ENCODE data around the gene CLEC20A.

The CLEC20A gene

DNA sequence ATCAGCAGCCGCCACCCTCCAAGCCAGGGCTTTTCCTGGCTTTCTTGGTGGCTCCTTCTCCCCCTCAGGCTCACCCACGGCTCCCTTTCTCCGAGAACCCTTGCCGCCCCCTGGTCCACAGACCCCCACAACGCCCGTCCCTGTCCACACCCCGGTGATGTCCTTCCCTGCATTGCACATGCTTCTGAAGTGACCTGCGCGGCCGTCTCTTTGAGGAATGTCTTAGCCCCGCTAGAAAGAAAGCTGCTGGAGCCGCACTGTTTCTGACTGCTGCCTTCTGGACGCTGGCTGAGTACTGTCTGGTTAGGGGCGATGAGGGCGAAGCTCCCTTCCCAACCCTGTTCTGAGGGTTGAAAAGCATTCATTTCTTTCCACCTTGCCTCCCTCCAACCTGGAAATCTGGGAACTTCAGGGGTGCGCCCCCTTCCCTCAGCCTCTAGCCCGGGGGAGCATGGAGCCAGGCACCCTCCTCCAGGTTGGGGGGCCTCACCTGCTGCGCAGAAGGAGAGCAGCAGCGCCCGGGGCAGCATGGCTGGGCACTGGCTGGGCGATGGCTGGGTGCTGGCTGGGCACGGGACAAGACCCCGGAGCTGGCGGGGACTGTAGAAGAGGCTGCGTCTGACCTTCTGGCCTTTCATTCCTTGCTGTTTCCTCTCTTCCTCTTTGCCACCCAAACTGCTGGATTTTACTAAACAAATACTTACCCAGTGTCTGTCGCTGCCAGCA is at the start of gene CLEC20A:
Gene CLEC20A (minus strand): TSS at position 555 of the 726 bp plus-strand sequence. CDS start 25 bp downstream, at position 530.
- DNase-seq: no peak

DNA sequence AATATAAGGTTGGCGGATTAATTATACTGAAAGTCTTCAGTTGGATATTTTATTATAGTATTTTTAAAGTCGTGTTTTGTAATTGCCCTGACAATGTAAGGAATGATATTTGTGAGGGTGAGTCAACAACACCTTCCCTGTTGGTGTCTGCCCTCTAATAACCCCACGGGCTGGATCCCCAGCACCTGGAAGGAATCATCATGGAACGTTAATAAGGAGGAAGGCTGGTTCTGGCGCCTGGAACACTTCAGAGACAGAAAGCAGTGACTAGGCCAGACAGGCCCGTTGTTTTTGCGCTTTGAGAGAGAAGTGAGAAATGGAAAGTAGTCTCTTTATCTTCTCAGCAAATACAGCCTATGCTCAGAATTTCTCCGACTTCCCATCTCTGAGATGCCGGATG is 47.8 kb upstream of the CLEC20A start:
- no peak for DNase-seq

DNA sequence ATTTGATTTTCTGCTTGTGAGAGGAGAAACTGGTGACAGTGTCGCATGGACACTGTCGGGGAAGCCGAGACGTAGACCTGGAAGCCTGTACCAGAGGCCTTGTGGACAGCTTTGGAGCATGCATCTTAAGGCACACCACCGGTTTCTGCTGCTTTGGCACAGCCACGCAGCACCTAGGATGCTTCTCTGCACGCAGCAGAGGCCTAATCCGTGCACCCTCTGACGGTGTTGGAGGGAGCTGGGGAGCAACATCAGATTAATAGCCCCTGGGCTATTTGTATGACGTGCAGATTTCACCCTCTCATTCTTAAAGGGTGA is 46.5 kb upstream of the CLEC20A start:
- DNase-seq: peak; percentile 31

DNA sequence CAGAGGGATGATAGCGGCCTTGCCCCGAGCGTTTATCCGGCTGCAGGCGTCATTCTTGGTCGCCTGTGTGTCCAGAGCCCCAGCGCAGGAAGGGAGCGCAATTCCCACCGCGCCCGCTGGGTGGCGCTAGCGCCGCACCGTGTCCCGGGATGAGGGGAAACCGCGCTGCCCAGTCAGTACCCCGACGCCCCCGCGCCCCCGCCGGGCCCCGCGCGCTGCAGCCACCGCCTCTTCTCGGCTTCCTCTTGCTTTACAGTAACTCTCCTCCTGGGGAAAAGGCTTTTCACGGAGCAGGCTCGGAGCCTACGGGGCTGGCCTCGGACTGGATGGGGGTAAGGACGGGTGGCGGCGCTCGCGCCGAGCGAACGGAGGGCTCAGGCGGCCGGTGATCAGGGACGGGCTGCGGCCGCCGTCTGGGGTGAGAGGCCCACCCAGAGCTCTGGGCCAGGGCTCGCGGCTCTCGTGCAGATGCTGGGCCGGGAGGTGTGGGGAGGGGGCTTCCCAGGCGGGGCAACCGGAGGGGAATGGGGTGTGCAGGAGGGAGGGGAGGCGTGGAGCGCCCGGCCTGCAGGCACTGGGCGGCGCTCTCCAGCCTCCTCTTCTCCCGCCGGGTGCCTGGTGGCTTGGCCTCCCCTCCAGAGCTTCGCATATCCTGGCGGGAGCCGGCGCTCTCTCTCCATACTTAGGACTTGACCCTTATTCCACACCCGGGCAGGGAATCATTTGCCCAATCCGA is 46.0 kb upstream of the CLEC20A start:
- peak; percentile 95 for DNase-seq

DNA sequence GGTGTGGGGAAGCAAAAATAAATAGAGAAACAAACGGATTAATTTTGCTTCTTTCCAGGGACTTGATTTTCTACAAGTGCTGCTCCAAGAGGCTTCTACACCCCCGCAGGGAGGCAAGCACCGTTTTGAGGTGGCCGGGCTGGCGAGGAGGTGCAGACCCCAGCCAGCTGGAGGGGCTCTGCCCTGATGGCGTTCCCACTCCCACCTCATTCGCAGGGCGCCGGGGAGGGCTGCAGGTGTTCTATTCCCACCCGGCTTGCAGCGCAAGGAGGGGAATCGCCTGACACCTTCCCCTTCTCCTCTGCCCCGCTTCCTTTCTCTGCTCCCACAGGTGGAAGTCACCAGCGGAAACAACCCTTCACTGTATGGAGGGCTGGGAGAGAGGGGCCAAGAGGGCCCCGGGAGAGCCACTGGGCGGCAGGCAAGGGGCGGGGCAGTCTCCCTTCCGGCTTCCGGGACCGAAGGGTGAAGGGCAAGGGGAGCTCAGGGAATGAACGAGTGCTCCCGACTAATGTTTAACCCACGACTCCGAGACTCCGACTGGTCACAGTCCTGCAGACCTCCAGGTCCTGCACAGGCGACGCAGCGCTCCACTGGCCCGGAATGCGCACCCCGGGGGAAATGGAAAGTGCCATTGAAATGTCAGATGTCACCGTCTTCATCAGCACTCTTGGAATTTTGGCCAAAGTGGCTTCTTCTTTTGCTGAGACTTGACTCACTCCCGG is 45.2 kb upstream of the CLEC20A start:
- peak; percentile 74 for DNase-seq

DNA sequence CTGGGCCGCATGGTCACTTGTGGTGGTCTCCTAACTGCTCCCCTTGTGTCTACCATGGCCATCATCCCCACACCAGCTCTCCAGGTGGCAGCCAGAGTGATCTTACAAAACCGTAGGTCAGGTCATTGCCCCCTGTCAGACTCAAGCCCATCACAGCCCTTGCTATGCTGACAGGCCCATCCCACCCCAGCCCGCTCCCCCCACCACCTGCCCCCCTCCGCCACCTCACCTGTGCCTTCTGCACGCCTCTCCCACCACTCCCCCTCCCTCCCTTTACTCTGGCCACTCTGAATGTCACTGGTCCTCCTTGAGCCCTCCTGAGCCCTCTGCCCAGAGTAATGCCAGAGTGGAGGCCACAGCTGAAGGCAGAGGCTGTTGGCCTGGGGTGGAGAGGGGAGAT is 44.6 kb upstream of the CLEC20A start:
- DNase-seq: no peak

DNA sequence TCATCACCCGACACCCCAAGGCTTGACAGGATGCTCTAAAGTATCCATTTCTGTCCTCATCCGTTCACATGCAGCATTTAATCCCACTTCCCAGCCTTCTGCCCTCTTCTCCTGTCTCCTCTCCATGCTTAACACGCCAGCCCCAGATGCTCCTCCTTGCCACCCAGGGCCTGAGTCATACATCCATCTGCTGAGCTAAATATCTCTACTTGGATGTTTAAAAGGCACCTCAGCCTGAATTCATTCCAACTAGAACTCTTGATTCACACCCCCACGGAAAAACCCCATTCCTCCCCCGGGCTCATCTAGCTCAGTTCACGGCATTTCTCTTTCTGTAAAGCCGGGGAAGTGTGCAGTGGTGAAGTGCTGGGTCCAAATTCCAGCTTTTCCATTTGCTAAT is 43.9 kb upstream of the CLEC20A start:
- no peak for DNase-seq

DNA sequence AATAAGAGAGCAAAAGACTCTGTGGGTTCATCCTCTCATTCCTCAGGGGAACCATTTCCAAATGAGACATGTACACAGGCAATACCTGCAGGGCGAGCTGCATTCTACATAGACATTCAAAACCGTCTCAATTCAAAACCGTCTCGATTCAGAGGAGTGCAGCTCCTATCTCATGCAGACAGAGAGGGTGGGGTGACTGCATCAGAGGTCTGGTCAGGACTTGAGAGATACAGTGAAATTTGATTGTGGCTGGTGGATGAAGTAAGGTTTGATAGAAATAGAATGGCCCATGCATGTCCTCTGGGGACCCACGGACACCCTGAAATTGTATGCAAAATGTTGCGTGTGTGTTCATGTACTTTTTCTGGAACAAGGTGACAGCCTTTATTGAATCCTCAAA is 43.4 kb upstream of the CLEC20A start:
- DNase-seq: no peak

DNA sequence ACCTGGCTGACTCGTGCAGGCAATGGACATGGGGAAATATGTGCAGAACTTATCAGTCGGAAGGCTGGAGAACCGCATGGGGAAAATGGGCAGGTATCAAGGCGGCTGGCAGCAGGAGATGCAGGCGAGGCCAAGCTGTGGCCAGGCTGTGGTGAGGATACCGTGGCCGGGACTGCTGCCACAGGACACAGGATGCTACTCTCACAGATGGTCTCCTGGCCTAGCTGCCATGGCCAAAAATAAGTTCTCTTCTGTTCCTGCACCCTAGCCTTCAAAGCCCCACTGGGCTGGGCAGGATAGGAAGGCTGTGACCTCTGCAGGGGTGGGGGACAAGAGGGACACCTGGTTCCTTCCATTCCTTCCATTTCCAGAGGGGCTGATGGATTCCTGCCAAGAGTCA is 42.5 kb upstream of the CLEC20A start:
- DNase-seq: no peak

DNA sequence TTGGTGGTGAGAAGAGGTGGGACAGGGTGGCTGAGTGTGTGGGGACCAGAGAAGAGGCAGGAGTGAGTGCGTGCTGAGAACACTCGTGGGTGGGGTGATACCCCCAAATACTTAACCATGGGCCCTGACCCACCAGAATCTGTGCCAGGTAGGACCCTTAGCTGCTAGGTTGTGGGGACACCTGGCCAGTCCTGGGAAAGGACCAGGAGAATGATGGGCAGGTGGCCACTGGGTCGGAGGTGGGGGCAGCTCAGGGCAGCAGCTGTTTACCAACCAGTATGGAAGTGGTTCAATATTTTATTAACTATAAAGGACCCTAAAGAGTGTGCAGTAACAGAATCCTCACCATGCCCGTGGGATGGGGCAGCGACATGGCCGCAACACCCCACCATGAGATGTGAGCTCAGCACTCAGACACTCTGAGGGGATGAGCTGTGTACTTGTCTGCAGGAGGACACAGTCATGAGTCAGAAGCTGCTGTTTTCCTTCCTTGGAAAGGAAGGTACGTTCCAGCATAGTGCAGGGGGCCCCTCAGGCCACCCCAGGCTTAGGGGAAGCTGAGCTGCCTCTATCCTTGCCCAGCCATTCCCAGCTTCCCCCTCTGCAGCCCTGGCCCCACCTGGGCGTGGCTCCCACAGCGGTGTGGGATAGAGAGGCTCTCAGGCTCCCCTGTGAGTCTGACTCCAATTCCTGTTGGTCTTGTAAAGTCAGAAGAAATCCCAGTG is 41.6 kb upstream of the CLEC20A start:
- DNase-seq: no peak

DNA sequence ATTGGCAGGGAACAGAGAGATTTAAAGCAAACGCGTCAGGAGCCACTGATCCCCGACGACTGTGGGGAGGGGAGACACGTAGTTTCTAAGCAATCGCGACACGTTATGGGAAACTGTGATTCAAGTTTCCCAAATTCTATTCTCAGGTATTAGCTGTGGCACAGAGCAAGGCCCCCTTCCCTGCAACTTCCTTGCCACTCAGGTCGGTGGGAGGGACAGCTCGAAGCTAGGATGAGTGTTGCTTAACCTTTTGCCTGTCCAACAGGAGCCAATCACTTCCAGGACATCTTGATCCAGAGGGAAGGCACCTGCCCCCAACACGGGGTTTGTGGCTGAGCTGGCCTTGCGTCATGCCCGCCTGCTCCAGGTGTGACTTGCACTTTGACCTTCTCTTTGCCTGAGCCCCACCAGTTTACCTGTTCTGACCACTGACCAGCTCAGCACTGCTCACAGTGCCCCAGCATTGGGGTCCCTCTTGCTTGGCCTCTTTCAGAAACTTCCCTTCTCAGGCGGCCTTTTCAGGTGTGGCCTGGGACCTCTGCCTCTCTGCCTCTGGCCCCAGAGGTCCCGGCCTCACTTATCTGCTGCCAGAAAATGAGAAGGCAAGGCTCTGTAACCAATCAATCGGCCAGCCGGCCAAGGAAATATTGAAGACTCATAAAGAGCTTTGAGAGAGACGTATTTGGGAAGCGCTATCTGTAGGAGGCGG is 40.8 kb upstream of the CLEC20A start:
- no peak for DNase-seq

DNA sequence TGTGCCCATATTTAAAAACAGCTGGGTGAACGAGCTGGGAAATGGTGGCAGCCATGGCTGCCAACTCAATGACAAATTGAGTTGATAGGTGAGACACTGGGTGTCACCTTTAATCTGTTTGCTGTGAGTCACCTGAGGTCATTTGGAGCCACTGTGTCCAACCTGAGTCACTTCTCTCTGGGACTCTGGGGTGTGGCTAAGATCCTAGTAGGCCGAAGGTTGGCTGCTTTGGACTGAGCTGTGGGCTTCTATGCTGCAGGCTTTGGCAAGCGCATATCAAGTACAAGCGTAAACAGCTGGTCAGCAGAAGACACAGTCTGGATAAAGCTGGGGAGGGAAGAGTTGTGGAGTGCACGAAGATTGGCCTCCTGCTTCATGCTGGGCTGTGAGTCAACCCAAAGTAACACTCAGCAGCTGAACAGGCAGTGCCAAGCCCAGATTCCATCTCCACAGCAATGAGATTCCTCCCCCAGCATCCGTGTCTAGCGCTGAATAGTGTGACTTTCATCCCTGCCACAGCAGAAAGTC is 40.1 kb upstream of the CLEC20A start:
- DNase-seq: no peak

DNA sequence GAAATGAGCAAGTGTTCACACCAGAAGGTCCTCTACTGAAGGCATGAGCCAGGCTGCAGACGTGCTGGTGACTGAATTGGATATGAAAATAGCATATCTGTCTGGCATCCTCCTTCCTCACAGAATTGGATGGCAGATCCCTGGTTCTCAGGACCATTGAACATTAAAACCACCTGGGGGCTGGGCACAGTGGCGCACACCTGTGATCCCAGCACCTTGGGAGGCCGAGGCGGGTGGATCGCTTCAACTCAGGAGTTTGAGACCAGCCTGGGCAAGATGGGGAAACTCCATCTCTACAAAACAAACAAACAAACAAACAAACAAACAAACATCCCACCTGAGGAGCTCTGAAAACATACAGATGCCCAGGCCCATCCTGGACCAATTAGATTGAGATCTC is 39.6 kb upstream of the CLEC20A start:
- no peak for DNase-seq

DNA sequence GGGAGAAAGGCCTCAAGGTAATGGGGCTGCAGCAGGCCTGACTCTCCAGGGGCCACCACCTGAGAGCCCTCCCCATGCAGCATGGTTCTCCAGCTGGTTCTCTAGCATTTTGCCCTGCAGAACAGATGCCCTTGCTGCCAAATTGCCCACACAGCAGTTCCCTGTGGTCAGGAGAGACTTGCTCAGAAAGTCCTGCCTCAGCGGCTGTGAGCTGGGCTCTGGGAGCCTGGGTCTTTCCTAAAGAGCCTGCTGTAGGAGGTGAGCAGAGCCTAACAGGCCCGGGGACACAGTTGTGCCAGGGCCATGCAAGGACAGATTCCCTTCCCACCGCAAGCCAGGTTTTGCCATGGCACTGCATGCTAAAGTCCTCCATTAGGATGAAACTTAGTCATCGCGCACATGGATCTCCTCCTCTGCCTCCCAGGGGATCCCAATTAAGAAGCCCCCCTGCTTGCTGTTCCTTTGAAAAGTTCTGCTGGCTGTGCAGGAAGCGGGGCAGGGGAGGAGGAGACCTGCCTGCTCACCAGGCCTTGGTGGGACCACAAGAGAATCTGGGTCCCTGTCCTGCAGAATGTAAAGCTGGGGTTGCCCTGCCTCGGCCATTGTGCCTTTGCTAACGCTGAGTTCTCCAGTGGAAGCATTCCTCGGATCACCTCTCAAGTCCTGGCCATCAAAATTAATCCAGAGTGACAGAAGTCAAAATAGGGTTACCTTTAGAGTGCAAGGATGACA is 37.5 kb upstream of the CLEC20A start:
- no peak for DNase-seq

DNA sequence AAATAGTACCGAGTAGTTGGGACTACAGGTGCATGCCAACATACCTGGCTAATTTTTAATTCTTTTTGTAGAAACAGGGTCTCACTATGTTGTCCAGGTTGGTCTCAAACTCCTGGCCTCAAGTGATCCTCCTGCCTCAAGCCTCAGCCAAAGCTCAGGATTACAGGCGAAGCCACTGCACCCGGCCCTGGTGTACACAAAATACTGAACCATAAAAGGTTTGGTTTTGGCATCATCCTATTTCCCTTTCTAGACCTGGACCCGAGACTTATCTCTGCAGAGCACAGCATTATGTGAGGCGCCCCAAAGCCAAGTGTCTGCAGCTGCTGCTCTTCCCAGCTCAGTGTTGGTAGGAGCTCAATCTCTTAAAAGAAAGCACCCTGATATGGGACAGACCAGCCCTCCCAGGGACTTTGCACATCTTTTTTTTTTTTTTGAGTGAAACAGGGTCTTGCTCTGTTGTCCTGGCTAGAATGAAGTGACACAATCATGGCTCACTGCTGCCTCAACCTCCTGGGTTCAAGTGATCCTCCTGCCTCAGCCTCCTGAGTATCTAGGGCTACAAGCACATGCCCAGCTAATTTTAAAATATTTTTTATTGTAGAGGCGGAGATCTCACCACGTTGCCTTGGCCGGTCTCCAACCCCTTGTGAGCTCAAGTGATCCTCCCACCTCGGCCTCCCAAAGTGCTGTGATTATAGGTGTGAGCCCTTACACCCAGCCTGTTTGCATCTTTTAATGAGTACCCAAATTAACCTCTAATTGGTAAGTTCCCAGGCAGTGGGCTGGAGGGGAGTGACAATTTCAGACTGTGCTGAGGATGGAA is 36.6 kb upstream of the CLEC20A start:
- no peak for DNase-seq

DNA sequence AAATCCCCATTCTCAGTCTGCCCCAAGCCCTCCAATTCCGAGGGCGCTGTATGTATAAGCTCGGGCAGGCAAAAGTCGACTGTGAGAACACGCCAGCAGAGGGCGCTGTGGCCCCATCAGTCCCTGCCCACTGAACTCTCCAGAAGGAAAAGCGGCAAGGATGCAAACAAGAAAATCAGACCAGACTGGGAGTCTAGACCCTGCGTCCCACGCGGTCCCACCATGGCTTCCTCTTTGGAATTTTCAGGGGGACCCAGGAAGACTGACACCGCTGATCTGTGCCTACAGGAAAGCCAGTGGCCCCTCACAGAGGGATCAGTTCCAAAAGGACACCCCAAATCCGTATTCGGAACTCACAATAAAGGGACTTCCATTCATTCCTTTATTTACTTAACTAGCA is 35.6 kb upstream of the CLEC20A start:
- peak; percentile 87 for DNase-seq

DNA sequence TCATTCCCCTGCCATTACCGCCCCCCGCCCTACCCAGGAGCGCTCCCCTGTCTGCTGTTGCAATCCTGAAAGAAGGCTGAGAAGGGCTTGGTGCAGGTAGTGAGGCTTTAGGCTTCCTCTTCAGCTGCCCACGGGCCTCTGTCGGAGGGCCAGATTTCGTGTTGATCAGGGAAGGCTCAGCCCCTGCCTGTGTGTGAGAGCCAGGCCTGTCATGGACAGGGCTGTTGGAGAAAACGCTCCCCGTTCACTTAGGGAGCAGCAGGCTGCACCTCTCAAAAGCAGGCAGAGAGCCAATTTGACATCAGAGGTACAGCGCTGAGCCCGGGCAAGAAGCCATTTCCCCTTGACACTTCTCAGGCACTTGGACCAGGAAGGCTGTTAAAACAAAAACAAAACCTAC is 35.1 kb upstream of the CLEC20A start:
- no peak for DNase-seq

DNA sequence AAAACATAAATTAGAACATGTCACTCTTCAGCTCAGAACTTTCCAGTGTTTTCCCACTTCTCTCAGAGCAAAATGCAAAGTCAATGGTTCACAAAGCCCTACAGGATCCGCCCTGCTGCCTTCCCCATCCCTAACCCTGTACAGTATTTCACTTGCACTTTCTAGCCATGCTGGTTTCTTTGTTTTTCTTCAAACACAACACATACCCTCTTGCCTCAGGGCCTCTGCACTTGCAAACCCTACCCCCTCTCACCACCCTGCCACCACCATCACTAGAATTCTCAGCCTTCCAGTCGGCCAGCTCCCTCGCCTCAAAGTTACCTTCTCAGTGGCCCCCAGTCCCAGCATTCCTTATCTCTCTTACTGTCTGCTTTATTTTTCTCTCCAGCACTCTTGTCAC is 33.7 kb upstream of the CLEC20A start:
- DNase-seq: no peak

DNA sequence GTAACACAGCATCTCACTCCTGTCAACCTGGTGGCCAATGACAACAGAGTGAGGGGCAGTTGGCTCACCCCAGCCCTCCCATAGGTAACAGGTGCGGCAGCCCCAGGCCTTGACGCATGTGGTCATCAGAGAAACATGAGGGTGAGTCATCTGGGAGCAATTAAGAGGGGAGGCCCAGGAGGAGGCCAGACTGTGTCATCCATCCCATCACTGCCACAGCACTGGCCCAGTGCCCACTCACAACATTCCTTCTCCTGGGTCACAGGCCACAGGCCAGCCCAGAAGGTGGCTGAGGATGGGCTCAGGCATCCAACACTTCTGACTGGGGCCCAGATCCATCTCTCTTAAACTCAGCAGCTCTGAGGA is 33.3 kb upstream of the CLEC20A start:
- DNase-seq: no peak

DNA sequence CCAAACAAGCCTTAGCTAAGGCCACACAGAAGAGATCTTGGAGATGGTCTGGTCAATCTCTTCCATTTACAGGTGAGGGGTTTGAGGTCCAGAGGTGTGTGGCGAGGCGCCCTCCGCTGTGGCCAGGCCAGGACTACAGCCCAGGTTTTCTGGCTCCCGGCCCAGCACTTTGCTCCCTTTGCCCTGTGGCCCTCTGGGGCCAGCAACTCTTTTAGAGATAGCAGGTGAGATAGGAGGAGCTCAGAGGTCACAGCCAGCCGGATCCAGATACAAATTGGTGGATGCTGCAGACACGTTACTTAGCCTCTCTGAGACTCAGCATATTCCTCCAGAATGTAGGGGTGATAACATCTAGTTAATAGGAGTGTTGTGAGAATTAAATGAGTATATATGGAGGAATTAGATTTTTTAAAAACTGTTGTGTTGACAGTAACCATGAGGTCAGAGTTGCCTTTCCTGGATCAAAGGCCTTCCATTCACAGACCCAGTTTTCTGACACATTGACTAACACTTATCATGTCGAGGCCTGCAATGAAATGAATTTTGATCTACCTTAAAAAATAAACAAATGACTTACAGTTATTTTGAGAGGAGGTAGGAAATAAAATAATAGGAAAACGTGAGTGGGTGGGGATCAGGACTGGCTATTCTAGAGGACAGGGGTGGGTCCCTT is 32.7 kb upstream of the CLEC20A start:
- DNase-seq: no peak
